Trophoblast cell (in vitro differentiated cells and primary cell): Measurements from ENCODE around the gene SRD5A1.

Experiments used
- DNase-seq, 2 donors: peaks; one replicate each; pipeline ENCODE4 v3.0.0-alpha.2; 2016
- H2AFZ ChIP-seq: 2 replicates; pipeline ENCODE4 v1.6.1; 2013; ENCODE audit warnings: low read length, moderate library complexity, mild to moderate bottlenecking; ENCODE audit not compliant: insufficient read depth, poor library complexity
- H2AK5ac ChIP-seq: 2 replicates; pipeline ENCODE4 v1.6.1; 2013; ENCODE audit warnings: mild to moderate bottlenecking, low read length
- H2BK120ac ChIP-seq: 2 replicates; pipeline ENCODE4 v1.6.1; 2013; ENCODE audit warnings: low read length, mild to moderate bottlenecking, moderate library complexity; ENCODE audit not compliant: insufficient read depth, poor library complexity
- H2BK12ac ChIP-seq: 2 replicates; pipeline ENCODE4 v1.6.1; 2013; ENCODE audit warnings: mild to moderate bottlenecking, low read length, moderate library complexity
- H2BK5ac ChIP-seq: 2 replicates; pipeline ENCODE4 v1.6.1; 2013; ENCODE audit warnings: low read length, low read depth, moderate library complexity, mild to moderate bottlenecking; ENCODE audit not compliant: poor library complexity
- H3K14ac ChIP-seq: 2 replicates; pipeline ENCODE4 v1.6.1; 2013; ENCODE audit warnings: mild to moderate bottlenecking, low read length
- H3K18ac ChIP-seq: 2 replicates; pipeline ENCODE4 v1.6.1; 2013; ENCODE audit warnings: mild to moderate bottlenecking, low read length
- H3K23ac ChIP-seq: 2 replicates; pipeline ENCODE4 v1.6.1; 2013; ENCODE audit warnings: low read length
- H3K27ac ChIP-seq: 2 replicates; pipeline ENCODE4 v1.5.1; 2013; ENCODE audit warnings: low read depth, mild to moderate bottlenecking, inconsistent platforms, low read length, moderate library complexity
- H3K27me3 ChIP-seq: 2 replicates; pipeline ENCODE4 v1.6.1; 2013; ENCODE audit warnings: inconsistent platforms, mild to moderate bottlenecking, low read length, moderate library complexity; ENCODE audit not compliant: insufficient read depth
- H3K36me3 ChIP-seq, 2 experiments: 1 replicate in 1 of 2; 2 replicates in 1 of 2; pipeline ENCODE4 v1.6.1; 2013; ENCODE audit warnings: low read length in 2 of 2, mild to moderate bottlenecking in 2 of 2, moderate library complexity in 1 of 2; ENCODE audit not compliant: insufficient read depth in 2 of 2, control insufficient read depth in 1 of 2
- H3K4ac ChIP-seq: 2 replicates; pipeline ENCODE4 v1.6.1; 2013; ENCODE audit warnings: low read depth, mild to moderate bottlenecking, low read length, moderate library complexity
- H3K4me1 ChIP-seq, 2 experiments: 1 replicate in 1 of 2; 2 replicates in 1 of 2; pipeline ENCODE4 v1.6.1; 2013; ENCODE audit warnings: low read length in 2 of 2, mild to moderate bottlenecking in 2 of 2, moderate library complexity in 1 of 2; ENCODE audit not compliant: insufficient read depth in 2 of 2, control insufficient read depth in 1 of 2
- H3K4me2 ChIP-seq: 2 replicates; pipeline ENCODE4 v1.6.1; 2013; ENCODE audit warnings: inconsistent platforms, mild to moderate bottlenecking, low read length, moderate library complexity
- H3K4me3 ChIP-seq: 2 replicates; pipeline ENCODE4 v1.5.1; 2013; ENCODE audit warnings: mild to moderate bottlenecking, low read depth, low read length, inconsistent platforms
- H3K79me1 ChIP-seq: one replicate; pipeline ENCODE4 v1.6.1; 2013; ENCODE audit warnings: low read length
- H3K79me2 ChIP-seq: 2 replicates; pipeline ENCODE4 v1.6.1; 2013; ENCODE audit warnings: low read length, mild to moderate bottlenecking; ENCODE audit not compliant: control insufficient read depth, insufficient read depth, poor library complexity
- H3K9ac ChIP-seq: 2 replicates; pipeline ENCODE4 v1.6.1; 2013; ENCODE audit warnings: mild to moderate bottlenecking, low read length
- H3K9me3 ChIP-seq: 2 replicates; pipeline ENCODE4 v1.6.1; 2013; ENCODE audit warnings: low read depth, mild to moderate bottlenecking, control low read depth, inconsistent platforms, low read length; ENCODE audit not compliant: insufficient read depth
- H4K12ac ChIP-seq: 2 replicates; pipeline ENCODE4 v1.6.1; 2013; ENCODE audit warnings: low read depth, mild to moderate bottlenecking, low read length, moderate library complexity
- H4K8ac ChIP-seq: 2 replicates; pipeline ENCODE4 v1.6.1; 2013; ENCODE audit warnings: low read depth, mild to moderate bottlenecking, low read length, moderate library complexity
- H4K91ac ChIP-seq: one replicate; pipeline ENCODE4 v1.6.1; 2013; ENCODE audit warnings: low read depth, mild to moderate bottlenecking, low read length, moderate library complexity
- WGBS: extraction: QIAGEN DNeasy Blood & Tissue Kit; methylation state at CpG from one replicate; pipeline ENCODE4 v1.1.7; 2013; ENCODE audit warnings: missing lambda C conversion rate; ENCODE audit not compliant: insufficient read length, insufficient coverage; ENCODE audit errors: extremely low coverage; 5-methylcytosine and 5-hydroxymethylcytosine counted together

Gene SRD5A1

DNA sequence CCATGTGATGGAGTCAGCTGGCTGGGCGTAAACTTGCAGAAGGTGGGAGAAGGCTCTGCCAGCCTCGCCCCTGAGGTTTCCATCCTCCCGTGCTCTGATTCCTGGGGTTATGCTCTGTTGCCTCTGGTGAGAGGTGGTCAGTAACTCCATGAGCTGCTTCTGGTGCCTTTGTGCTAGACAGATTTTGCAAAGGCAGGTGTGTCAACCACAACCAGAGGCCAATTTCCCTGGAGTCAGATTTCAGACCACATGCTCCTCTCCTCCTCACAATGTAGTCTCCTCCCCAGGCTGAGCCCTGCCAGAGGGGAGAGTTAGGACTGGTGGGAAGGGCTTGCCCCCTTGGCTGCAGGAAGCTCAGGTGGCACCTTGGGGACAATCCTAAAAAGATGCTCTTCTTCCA is 41.2 kb downstream of the SRD5A1 start:
- DNase-seq: no peak
- H3K27me3 ChIP-seq: no peaks in the 10 kb centered on the region
- WGBS: no CpG with 5 or more reads among the region's 3 CpGs
- H3K4ac ChIP-seq: no peak overlapping the region
- no peak overlapping the region for H3K14ac ChIP-seq
- peaks cover 4 to 7% of the 10 kb centered on the region in 2 experiments for H3K36me3 ChIP-seq
- peaks cover 1% of the 10 kb centered on the region for H3K9me3 ChIP-seq
- no peak overlapping the region for H3K18ac ChIP-seq
- H4K91ac ChIP-seq: no peak overlapping the region
- no peak overlapping the region for H3K4me2 ChIP-seq
- H2AK5ac ChIP-seq: no peak overlapping the region
- no peak overlapping the region for H4K8ac ChIP-seq
- no peak overlapping the region for H3K9ac ChIP-seq
- H3K4me3 ChIP-seq: no peak overlapping the region
- no peak overlapping the region for H2AFZ ChIP-seq
- no peak overlapping the region for H2BK120ac ChIP-seq
- no peaks in the 10 kb centered on the region for H3K79me2 ChIP-seq
- no peak overlapping the region for H2BK12ac ChIP-seq
- H3K27ac ChIP-seq: no peak overlapping the region
- H3K79me1 ChIP-seq: no peaks in the 10 kb centered on the region
- H3K23ac ChIP-seq: no peak overlapping the region
- no peak overlapping the region for H2BK5ac ChIP-seq
- no peaks in the 10 kb centered on the region for H3K4me1 ChIP-seq
- no peak overlapping the region for H4K12ac ChIP-seq

DNA sequence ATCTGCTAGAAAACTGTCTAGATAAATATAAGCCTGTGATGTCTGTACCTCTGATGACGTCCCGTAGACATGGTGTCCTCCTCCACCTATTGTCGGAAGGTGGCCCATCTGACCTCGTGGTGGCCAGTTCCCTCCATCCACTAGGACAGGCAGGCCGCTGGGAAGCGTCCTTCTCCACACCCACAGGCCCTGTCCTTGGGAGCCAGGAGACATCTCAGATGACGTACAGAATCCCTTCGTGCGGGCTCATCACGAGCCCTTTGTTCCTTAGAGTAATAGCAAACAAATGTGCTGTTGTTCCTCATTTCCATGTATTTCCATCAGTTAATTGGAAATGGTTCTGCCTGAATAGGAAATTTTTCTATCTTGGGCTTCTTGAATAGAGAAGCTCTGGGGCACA is 41.6 kb downstream of the SRD5A1 start:
- H4K12ac ChIP-seq: no peak overlapping the region
- H3K4me2 ChIP-seq: no peak overlapping the region
- no peaks in the 10 kb centered on the region for H3K79me2 ChIP-seq
- no peak overlapping the region for H3K14ac ChIP-seq
- DNase-seq: no peak
- H3K9me3 ChIP-seq: peaks cover 3% of the 10 kb centered on the region
- WGBS: no CpG with 5 or more reads among the region's 10 CpGs
- no peak overlapping the region for H3K4ac ChIP-seq
- no peak overlapping the region for H4K91ac ChIP-seq
- no peak overlapping the region for H3K23ac ChIP-seq
- no peak overlapping the region for H2BK5ac ChIP-seq
- no peak overlapping the region for H3K9ac ChIP-seq
- H2AFZ ChIP-seq: no peak overlapping the region
- H2BK12ac ChIP-seq: no peak overlapping the region
- no peak overlapping the region for H4K8ac ChIP-seq
- peaks cover 2 to 5% of the 10 kb centered on the region in 2 experiments for H3K36me3 ChIP-seq
- no peaks in the 10 kb centered on the region for H3K27me3 ChIP-seq
- no peak overlapping the region for H3K27ac ChIP-seq
- no peak overlapping the region for H3K18ac ChIP-seq
- H3K4me3 ChIP-seq: no peak overlapping the region
- H2BK120ac ChIP-seq: no peak overlapping the region
- no peaks in the 10 kb centered on the region for H3K4me1 ChIP-seq
- H3K79me1 ChIP-seq: no peaks in the 10 kb centered on the region
- H2AK5ac ChIP-seq: no peak overlapping the region

DNA sequence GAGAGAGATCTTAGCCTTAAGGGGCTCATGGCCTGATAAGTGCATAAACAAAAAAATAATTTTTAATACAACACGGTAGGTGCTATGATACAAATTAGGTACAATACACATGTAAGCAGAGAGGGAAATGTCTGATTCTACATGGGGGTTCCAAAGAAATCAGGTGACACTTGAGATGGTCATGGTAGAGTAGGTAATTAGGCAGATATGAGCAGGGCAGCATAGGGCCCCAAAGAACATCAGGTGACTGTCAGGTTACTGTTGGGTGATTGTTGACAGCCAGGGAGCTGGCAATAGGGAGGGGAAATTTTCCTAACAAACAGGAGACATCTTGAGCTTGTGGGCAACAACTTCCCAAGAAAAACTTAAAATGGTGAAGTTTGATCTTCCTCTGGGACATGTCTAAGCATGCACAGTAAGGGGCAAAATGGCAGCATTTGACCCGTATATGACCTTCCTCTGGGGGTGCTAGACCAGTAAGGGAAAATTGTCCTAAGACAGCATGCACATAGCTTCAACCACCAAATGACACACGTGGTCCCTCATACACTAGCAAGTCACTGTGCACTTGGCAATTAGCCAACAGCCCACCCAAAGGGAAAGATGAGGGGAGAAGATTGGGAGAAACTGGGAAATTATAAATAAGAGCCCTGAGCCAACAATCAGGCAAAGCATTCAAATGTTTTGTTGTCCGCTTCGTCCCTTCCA is 42.7 kb downstream of the SRD5A1 start:
- Histone ChIP-seq H3K79me1 (no peaks in the 10 kb centered on the region), H3K9ac (no peak overlapping the region)
- no CpG with 5 or more reads among the region's 5 CpGs for WGBS

DNA sequence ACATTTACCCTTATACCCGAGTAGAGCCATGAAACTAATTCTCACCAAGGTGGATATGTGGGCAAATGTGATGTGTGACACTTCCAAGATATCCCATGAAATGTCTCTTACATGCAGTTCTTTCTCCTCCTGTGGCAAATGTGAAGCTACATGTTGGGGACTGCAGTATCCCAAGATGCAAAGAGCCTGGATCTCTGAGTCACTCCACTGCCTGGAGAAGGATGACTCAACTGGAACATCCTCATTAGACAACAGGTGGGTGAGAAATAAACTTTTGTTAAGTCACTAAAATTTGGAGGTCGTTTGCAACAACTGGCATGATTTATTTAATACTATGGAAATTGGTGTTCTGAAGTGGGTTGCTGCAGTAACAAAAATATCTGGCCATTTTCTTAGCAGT is 43.5 kb downstream of the SRD5A1 start:
- H3K9me3 ChIP-seq: peaks cover 3% of the 10 kb centered on the region
- no peak overlapping the region for H2AK5ac ChIP-seq
- no peak overlapping the region for H2BK5ac ChIP-seq
- H3K36me3 ChIP-seq: no peaks in the 10 kb centered on the region
- no peak overlapping the region for H3K23ac ChIP-seq
- no peak overlapping the region for H3K14ac ChIP-seq
- H4K91ac ChIP-seq: no peak overlapping the region
- no peak overlapping the region for H4K8ac ChIP-seq
- no peak overlapping the region for H3K27ac ChIP-seq
- H2BK12ac ChIP-seq: no peak overlapping the region
- no peak overlapping the region for H2AFZ ChIP-seq
- no peak overlapping the region for H4K12ac ChIP-seq
- no peak overlapping the region for H2BK120ac ChIP-seq
- no peaks in the 10 kb centered on the region for H3K4me1 ChIP-seq
- no peak overlapping the region for H3K4me3 ChIP-seq
- H3K9ac ChIP-seq: no peak overlapping the region
- no peak overlapping the region for H3K18ac ChIP-seq
- H3K4me2 ChIP-seq: no peak overlapping the region
- WGBS: no CpG with 5 or more reads among the region's 2 CpGs
- H3K79me2 ChIP-seq: no peaks in the 10 kb centered on the region
- H3K27me3 ChIP-seq: no peaks in the 10 kb centered on the region
- DNase-seq: no peak
- H3K79me1 ChIP-seq: no peaks in the 10 kb centered on the region
- no peak overlapping the region for H3K4ac ChIP-seq

More for the DNA sequence above, 42.7 kb downstream of the SRD5A1 start:
- H3K9me3 ChIP-seq: peaks cover 3% of the 10 kb centered on the region
- H3K4me2 ChIP-seq: no peak overlapping the region
- H2BK120ac ChIP-seq: no peak overlapping the region
- no peaks in the 10 kb centered on the region for H3K27me3 ChIP-seq
- no peak overlapping the region for H2BK5ac ChIP-seq
- H4K91ac ChIP-seq: no peak overlapping the region
- H3K4ac ChIP-seq: no peak overlapping the region
- no peak for DNase-seq
- H3K18ac ChIP-seq: no peak overlapping the region
- no peak overlapping the region for H2AK5ac ChIP-seq
- no peaks in the 10 kb centered on the region for H3K4me1 ChIP-seq
- no peak overlapping the region for H2AFZ ChIP-seq
- no peaks in the 10 kb centered on the region for H3K36me3 ChIP-seq
- no peak overlapping the region for H4K12ac ChIP-seq
- no peak overlapping the region for H2BK12ac ChIP-seq
- no peak overlapping the region for H3K23ac ChIP-seq
- no peaks in the 10 kb centered on the region for H3K79me2 ChIP-seq
- H4K8ac ChIP-seq: no peak overlapping the region
- H3K27ac ChIP-seq: no peak overlapping the region
- no peak overlapping the region for H3K4me3 ChIP-seq
- no peak overlapping the region for H3K14ac ChIP-seq
